Omental fat pad (tissue), 4 donors: ENCODE measurements around the gene LCN1. TPM values are rescaled to one million over a fixed set of nuclear protein-coding genes. Genes with fewer than 3 reads are reported as not detected.

Experiments used
- ATAC-seq: fragments of 150-250 bp; one replicate; pipeline ENCODE4 v1.9.1; 2016; ENCODE audit warnings: mild to moderate bottlenecking, moderate library complexity; ENCODE audit not compliant: low FRiP score
- DNase-seq: peaks from one replicate; pipeline ENCODE4 v3.0.0-alpha.2; 2019; ENCODE audit warnings: low spot score
- total RNA-seq, 4 donors: library from RNA; depleted of rRNA; stranded (reverse); fragments of >200 nt; gene quantifications; one replicate each; pipeline ENCODE4 v1.1.0, GENCODE V29; 2016
- TF ChIP-seq, protein P1 (sequence below), 3 donors: fragments of 450-650 bp; IDR thresholded peaks; one replicate each; pipeline ENCODE4 v1.5.1; 2016 to 2017; ENCODE audit warnings: antibody characterized with exemption in 3 of 3, mild to moderate bottlenecking in 3 of 3, moderate library complexity in 2 of 3

The LCN1 gene
- total RNA-seq, 4 donors from 2014 or later: not detected

DNA sequence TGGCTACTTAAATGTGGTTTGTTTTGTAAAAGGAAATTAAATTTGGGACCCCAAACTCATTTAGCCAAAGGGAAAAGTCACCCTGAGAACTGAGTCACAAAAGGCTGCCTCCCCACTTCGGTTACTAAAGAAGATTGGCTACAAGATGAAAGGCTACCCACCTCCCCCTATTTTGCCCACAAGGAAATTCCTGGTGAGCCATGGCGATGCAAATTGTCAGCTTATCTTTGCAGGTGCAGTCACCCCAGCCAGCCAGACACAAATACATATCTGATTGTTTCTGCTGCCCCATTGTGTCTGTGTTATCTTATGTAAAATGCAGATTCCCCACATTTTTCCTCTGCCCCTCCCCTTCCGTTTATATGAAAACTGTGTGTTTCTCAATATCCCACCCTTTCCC is 49.2 kb downstream of the LCN1 start:
- DNase-seq: no peak
- TF ChIP-seq, protein P1, sequence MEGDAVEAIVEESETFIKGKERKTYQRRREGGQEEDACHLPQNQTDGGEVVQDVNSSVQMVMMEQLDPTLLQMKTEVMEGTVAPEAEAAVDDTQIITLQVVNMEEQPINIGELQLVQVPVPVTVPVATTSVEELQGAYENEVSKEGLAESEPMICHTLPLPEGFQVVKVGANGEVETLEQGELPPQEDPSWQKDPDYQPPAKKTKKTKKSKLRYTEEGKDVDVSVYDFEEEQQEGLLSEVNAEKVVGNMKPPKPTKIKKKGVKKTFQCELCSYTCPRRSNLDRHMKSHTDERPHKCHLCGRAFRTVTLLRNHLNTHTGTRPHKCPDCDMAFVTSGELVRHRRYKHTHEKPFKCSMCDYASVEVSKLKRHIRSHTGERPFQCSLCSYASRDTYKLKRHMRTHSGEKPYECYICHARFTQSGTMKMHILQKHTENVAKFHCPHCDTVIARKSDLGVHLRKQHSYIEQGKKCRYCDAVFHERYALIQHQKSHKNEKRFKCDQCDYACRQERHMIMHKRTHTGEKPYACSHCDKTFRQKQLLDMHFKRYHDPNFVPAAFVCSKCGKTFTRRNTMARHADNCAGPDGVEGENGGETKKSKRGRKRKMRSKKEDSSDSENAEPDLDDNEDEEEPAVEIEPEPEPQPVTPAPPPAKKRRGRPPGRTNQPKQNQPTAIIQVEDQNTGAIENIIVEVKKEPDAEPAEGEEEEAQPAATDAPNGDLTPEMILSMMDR (IDR thresholded peaks at IDR 0.05): no peak
- ATAC-seq: no peak

DNA sequence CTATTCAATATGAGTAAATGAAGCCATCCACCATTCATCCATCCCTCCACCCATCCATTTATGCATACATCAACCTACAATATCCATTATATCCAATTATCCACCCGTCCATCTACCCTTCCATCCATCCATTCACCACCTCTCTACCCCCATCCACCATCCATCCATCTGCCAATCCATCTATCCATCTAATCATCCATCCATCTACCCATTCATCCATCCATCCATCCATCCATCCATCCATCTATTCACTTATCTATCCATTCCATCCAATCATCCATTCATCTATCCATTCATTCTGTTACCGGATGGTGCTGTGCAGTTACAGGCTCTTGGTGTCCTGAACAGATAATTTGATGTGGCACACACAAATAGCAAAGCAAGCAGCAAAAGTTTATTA is 51.0 kb downstream of the LCN1 start:
- DNase-seq (no peak), ATAC-seq (no peak)
- TF ChIP-seq, protein P1 (IDR thresholded peaks at IDR 0.05): no peak

DNA sequence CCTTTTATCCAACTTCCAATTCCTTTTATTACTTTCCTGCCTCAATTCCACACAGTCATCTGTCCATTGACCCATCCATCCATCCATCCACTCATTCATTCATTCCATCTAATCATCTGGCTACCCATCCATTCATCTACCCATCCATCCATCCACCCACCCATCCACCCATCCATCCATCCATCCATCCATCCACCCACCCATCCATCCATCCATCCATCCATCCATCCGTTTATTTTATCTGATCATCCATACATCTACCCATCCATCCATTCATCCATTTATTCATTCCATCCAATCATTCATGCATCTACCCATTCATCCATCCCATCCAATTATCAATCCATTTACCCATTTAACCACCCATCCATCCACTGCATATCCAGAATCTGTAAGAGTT is 51.9 kb downstream of the LCN1 start:
- ATAC-seq (no peak), DNase-seq (no peak)
- TF ChIP-seq, protein P1 (IDR thresholded peaks at IDR 0.05): no peak

GRCh38 chr9:135574331-135574730 is 53.1 kb downstream of the LCN1 start:
- ATAC-seq (no peak), DNase-seq (no peak)
- TF ChIP-seq, protein P1 (IDR thresholded peaks at IDR 0.05): no peak

- ATAC-seq: no peak
Observed at GRCh38 chr9:135574943-135575342, 53.7 kb downstream of the LCN1 start.

More at GRCh38 chr9:135574943-135575342, 53.7 kb downstream of the LCN1 start:
- DNase-seq: no peak
- TF ChIP-seq, protein P1 (IDR thresholded peaks at IDR 0.05): no peak

Other genes with a start within 250 kb of the LCN1 start
- gene PPP1R26, start 41.7 kb upstream of the LCN1 start, total RNA-seq: 10 to 100 TPM in 3 of 4 donors, 1 to 10 TPM in 1; 7.3 to 11.3 (median 10.9) TPM
- gene MRPS2, start 20.8 kb upstream of the LCN1 start, total RNA-seq: 10 to 100 TPM; 23.5 to 46.8 (median 34.9) TPM
- gene OBP2A, start 24.7 kb downstream of the LCN1 start, total RNA-seq: not detected
- not detected for gene PAEP, start 40.3 kb downstream of the LCN1 start, total RNA-seq
- gene GLT6D1, start 118.1 kb downstream of the LCN1 start, total RNA-seq: not detected
- gene LCN9, start 141.9 kb downstream of the LCN1 start, total RNA-seq: 1 to 10 TPM in 1 of 4 donors, not detected in 3; 1.4 TPM
- not detected for gene SOHLH1, start 178.0 kb downstream of the LCN1 start, total RNA-seq
- gene KCNT1, start 180.7 kb downstream of the LCN1 start, total RNA-seq: under 1 TPM in 2 of 4 donors, not detected in 2; 0.24 to 0.95 TPM